Stimulated activated naive CD8-positive, alpha-beta T cell treated with anti-CD3 and anti-CD28 coated beads, Interleukin-15, Interleukin-2, amounts not matched to agents 100 ng/mL and 50 ng/mL, for 24 hours (primary cell): ENCODE results near the gene DNAJC21.
"Not testable (repeated sequence)": the region's sequence is repeated elsewhere in the genome, so short reads cannot be mapped to it uniquely, and the experiment has no call there.

Experiments
- H3K27ac Mint-ChIP-seq: one replicate; pipeline ENCODE4 v1.8.0; 2021; ENCODE audit warnings: mild to moderate bottlenecking, mixed read lengths
- H3K27me3 Mint-ChIP-seq: one replicate; pipeline ENCODE4 v1.8.0; 2021; ENCODE audit warnings: mixed read lengths
- H3K36me3 Mint-ChIP-seq: one replicate; pipeline ENCODE4 v1.8.0; 2021; ENCODE audit warnings: low read depth, mixed read lengths
- H3K4me1 Mint-ChIP-seq: one replicate; pipeline ENCODE4 v1.8.0; 2021; ENCODE audit warnings: low read depth, mixed read lengths
- H3K4me3 Mint-ChIP-seq: one replicate; pipeline ENCODE4 v1.8.0; 2021; ENCODE audit warnings: mild to moderate bottlenecking, mixed read lengths
- H3K9me3 Mint-ChIP-seq: one replicate; pipeline ENCODE4 v1.8.0; 2021; ENCODE audit warnings: mixed read lengths

DNAJC21 gene

DNA sequence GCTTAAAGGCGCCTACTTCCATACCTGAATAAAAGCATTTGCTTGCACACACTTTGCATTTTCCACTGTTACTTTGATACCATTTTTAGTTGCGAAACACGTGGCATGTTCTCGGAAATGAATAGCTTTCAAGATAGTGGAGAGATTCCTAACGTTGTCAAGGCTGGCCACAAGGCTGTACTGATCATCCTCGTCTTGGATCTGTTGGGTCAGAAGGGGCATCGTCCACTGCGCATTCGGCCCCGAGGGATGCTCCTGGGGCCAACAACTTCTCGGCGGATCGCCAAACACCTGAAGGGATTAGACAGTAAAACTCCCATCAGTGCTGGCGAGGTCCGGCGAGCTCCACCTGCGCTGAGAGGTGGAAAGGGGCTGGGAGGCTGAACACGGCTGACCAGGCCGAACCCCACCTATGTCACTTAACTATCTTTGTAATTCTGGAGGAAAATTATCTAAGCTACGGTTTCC, 14.7 kb upstream of the DNAJC21 start:
- peaks cover 44% of the 10 kb centered on the region for H3K4me1 Mint-ChIP-seq

DNA sequence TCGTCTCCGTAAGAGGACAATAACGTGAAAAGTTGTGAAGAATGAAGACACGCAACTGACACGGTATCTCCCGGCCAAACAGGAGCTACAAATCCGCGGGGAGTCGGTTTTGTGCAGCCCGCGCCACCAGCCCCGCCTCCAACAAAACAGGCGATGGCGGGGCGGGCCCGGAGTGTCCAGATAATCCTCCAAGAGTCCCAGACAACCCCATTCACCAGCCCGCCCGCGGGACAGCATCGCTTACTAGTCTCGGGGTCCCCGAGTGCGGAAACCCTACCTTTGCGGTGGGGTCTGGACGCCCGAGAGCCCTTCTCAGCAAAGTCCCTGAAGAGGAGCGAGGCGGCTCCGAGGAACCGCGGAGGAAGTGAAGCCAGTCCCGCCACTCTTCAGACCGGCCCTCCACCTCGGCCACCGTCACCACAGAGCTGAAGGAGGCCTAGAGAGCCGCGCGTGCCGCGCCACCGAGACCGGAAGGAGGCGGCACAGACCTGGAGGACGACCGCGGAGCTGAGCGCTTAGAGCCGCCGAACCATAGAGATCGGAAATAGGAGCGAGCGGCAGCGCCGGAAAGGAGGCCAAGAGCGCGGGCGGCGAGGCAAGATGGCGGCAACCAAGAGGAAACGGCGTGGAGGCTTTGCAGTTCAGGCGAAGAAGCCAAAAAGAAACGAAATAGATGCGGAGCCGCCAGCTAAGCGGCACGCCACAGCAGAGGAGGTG, 14.1 kb upstream of the DNAJC21 start, which contains the start of the genes BRIX1 and RAD1:
TSS of gene BRIX1 (plus strand) at position 573 of the 717 bp plus-strand sequence. CDS start at position 601, 28 bp downstream.
TSS of gene RAD1 (minus strand) at position 366 of the 717 bp plus-strand sequence. CDS start 612 bp downstream, outside the sequence.
- H3K36me3 Mint-ChIP-seq = peaks cover 59% of the 10 kb centered on the region
- peak within 1 kb of the TSS; percentile 45 for H3K27ac Mint-ChIP-seq
- no peaks in the 10 kb centered on the region for H3K27me3 Mint-ChIP-seq
- H3K9me3 Mint-ChIP-seq = no peaks in the 10 kb centered on the region
- no peak within 1 kb of the TSS for H3K4me3 Mint-ChIP-seq
- H3K4me1 Mint-ChIP-seq = peaks cover 45% of the 10 kb centered on the region

More for the DNA sequence above, 14.7 kb upstream of the DNAJC21 start:
- Mint-ChIP-seq H3K27me3 (no peaks in the 10 kb centered on the region), H3K27ac (no peak overlapping the region), H3K36me3 (peaks cover 59% of the 10 kb centered on the region), H3K9me3 (no peaks in the 10 kb centered on the region), H3K4me3 (no peak overlapping the region)

DNA sequence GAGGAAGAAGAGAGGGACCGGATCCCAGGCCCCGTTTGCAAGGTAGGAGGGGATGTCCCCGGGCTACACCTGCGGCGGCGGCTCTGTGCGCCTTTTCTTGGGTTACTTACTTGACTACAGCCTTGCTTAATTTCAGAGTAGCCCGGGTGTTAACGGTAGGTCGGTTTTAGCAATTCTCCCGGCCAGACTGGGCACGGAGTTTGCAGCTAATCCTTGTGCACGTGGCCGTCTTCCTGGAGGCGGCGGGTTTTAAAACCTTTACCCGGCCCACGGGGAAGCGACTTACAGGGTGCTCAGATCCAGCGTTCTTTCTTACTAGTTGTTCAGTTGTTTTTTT, 13.5 kb upstream of the DNAJC21 start:
- H3K4me1 Mint-ChIP-seq = peaks cover 48% of the 10 kb centered on the region
- H3K9me3 Mint-ChIP-seq = no peaks in the 10 kb centered on the region
- H3K4me3 Mint-ChIP-seq = no peak overlapping the region
- no peak overlapping the region for H3K27ac Mint-ChIP-seq
- H3K36me3 Mint-ChIP-seq = peaks cover 62% of the 10 kb centered on the region
- H3K27me3 Mint-ChIP-seq = no peaks in the 10 kb centered on the region

DNA sequence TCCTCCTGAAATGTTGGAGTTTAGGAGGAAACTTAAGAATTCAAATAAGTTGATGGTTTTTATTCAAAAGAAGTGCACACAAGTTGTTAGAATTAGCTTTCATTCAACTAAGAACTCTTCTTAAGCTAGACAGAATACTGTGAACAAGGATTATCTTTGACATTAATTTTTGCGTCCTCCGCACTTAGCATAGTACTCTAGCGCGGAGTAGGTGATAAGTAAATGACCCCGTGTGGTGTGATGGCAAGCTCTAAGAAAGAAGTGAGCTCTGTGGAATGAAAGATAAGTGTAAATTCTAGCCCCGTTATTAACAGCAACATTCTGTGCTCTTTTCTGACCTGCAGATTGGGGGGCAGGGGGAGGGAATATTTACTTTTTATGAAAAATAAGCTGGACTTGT, 12.8 kb upstream of the DNAJC21 start:
- no peaks in the 10 kb centered on the region for H3K27me3 Mint-ChIP-seq
- H3K4me3 Mint-ChIP-seq = no peak overlapping the region
- no peak overlapping the region for H3K27ac Mint-ChIP-seq
- peaks cover 53% of the 10 kb centered on the region for H3K4me1 Mint-ChIP-seq
- peaks cover 60% of the 10 kb centered on the region for H3K36me3 Mint-ChIP-seq
- no peaks in the 10 kb centered on the region for H3K9me3 Mint-ChIP-seq

DNA sequence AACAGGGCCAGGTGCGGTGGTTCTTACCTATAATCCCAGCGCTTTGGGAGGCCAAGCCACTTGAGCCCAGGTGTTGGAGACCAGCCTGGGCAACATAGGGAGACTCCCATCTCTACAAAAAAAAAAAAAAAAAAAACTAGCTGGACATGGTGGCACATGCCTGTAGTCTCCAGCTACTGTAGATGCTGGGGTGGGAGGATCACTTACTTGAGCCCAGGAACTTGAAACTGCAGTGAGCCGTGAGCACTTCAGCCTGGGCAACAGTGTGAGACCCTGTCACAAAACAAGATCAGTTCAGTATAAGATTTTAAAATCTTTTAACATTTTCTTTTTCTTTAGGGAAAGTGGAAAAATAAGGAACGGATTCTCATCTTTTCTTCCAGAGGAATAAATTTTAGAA, 11.3 kb upstream of the DNAJC21 start:
- Mint-ChIP-seq H3K4me1 (peaks cover 58% of the 10 kb centered on the region), H3K27ac (peak overlapping the region; percentile 81), H3K27me3 (no peaks in the 10 kb centered on the region), H3K36me3 (peaks cover 60% of the 10 kb centered on the region), H3K4me3 (no peak overlapping the region), H3K9me3 (no peaks in the 10 kb centered on the region)

DNA sequence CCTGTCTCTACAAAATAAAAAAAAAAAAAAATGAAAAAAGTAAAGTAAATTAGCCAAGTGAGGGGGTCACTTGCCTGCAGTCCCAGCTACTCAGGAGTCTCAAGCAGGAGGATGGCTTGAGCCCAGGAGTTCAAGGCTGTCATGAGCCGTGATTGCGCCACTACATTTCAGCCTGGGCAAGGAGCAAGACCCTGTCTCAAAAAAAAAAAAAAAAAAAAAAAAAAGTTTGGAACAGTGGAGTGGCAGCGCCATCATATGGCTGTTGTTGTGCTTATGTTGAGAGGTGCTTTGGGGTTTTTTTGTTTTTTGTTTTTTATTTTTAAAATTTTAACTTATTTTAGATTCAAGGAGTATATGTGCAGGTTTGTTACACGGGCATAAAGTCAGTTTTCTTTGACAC, 10.3 kb upstream of the DNAJC21 start:
- Mint-ChIP-seq H3K4me1 (peaks cover 58% of the 10 kb centered on the region), H3K27ac (no peak overlapping the region), H3K4me3 (no peak overlapping the region), H3K9me3 (no peaks in the 10 kb centered on the region), H3K27me3 (no peaks in the 10 kb centered on the region), H3K36me3 (peaks cover 58% of the 10 kb centered on the region)

DNA sequence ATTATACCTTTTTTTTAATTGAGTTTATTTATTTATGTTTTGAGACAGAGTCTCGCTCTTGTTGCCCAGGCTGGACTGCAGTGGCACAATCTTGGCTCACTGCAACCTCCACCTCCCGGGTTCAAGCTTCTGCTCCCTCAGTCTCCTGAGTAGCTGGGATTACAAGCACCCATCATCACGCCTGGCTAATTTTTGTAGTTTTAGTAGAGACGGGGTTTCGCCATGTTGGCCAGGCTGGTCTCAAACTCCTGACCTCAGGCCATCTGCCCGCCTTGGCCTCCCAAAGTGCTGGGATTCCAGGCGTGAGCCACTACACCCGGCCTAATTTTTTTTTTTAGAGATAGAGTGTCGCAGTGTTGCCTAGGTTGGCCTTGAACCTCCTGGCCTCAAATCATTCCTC, 6.1 kb upstream of the DNAJC21 start:
- not testable (repeated sequence) for H3K9me3 Mint-ChIP-seq, H3K27me3 Mint-ChIP-seq, H3K4me3 Mint-ChIP-seq
- H3K27ac Mint-ChIP-seq = peak overlapping the region; percentile 87
- peaks cover 56% of the 10 kb centered on the region for H3K4me1 Mint-ChIP-seq
- H3K36me3 Mint-ChIP-seq = peaks cover 68% of the 10 kb centered on the region

DNA sequence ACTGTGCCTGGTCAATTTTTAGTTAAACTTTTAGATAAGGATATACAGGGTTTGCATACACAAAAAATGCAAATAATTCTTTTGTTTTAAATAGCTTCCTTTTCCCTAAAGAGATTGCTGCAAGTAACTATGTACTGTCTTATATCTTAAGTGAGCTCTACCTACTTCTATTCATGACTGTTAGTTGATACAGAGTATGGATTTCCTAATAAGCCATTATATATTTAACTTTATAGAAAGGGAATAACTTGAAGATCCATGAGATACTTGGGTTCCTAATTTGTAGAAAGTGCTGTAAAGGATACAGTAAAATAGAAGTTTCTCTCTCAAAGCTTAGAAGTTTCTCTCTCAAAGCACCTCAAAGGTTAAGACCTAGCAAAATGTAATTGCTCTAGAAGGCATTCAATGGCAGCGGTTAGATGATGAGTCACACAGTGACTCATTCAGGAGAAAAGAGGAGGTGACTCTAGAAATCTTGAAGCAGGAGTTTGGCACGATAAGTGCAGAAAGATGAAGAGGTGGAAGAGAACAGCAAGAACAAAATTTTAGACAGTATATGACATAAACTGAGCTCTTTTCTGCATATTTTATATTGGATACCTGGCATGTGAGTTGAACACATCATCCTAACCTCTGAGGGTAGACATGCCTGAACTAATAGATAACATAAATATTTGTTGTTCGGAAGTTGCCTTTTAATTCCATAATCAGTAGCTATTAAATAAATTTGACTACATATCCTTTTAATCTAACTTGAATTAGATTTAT, 5.5 kb upstream of the DNAJC21 start:
- no peaks in the 10 kb centered on the region for H3K27me3 Mint-ChIP-seq
- H3K4me3 Mint-ChIP-seq = peak overlapping the region; percentile 66
- H3K36me3 Mint-ChIP-seq = peaks cover 64% of the 10 kb centered on the region
- H3K9me3 Mint-ChIP-seq = no peaks in the 10 kb centered on the region
- H3K4me1 Mint-ChIP-seq = peaks cover 58% of the 10 kb centered on the region
- peak overlapping the region; percentile 87 for H3K27ac Mint-ChIP-seq

DNA sequence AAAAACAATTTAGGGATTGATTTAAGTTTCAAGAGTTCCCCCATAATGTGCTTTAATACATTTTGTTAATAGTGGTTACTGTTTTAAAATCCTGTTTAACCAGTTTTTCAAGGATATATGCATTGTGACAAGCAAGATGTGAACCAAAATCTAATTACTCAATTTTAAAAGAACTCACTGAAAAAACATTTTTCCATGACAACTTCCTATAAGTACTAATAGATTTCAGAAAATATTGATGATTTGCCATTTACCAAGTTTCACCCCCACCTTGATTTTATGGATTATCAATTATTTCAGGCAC, 4.9 kb upstream of the DNAJC21 start:
- Mint-ChIP-seq H3K4me1 (peaks cover 62% of the 10 kb centered on the region), H3K9me3 (no peaks in the 10 kb centered on the region), H3K27ac (peak overlapping the region; percentile 42), H3K36me3 (peaks cover 68% of the 10 kb centered on the region), H3K4me3 (peak overlapping the region; percentile 24), H3K27me3 (no peaks in the 10 kb centered on the region)

DNA sequence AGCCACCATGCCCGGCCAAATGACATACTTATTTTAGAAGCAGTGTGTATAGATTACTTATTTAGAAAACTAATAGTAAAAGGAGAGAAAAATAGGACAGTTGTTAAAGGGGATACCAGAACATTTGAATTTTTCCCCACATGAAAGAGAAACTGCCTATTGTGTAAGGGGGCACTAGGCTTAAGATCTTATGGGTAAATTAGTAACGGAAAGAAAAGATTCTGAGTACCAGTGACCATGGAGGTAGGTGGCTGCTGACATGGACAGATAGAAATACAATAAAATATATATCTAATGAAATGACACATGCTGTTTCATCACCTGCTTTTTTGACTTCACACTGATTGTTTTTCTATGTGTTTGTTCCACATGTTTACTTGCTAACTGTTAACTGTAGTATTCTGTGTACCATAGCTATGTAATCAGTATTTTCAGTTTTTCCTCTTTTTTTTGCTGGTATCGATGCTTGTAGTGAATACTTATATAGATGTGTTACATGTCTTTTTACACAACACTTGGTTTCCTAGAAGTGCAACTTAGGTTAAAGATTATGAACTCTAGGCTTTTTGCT, 3.0 kb upstream of the DNAJC21 start:
- Mint-ChIP-seq H3K4me1 (peaks cover 64% of the 10 kb centered on the region), H3K9me3 (no peaks in the 10 kb centered on the region)

DNA sequence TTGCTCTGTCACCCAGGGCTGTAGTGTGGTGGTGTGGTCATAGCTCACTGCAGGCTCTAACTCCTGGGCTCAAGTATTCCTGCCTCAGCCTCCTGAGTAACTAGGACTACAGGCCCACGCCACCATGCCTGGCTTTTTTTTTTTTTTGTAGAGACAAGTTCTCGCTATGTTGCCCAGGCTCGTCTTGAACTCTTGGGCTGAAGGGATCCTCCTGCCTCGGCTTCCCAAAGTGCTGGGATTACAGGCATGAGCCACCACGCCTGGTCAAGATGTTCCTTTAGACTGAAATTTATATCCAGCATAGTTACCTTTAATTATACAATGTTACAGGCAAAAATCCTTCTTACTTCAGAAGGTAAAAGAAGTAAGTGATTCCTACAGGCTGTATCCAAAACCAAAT, 1.6 kb upstream of the DNAJC21 start:
- Mint-ChIP-seq H3K27me3 (no peaks in the 10 kb centered on the region), H3K9me3 (no peaks in the 10 kb centered on the region), H3K27ac (no peak overlapping the region), H3K4me3 (no peak overlapping the region), H3K4me1 (peaks cover 61% of the 10 kb centered on the region), H3K36me3 (peaks cover 55% of the 10 kb centered on the region)

More for the DNA sequence above, 3.0 kb upstream of the DNAJC21 start:
- H3K27me3 Mint-ChIP-seq = no peaks in the 10 kb centered on the region
- no peak overlapping the region for H3K4me3 Mint-ChIP-seq
- peaks cover 60% of the 10 kb centered on the region for H3K36me3 Mint-ChIP-seq
- H3K27ac Mint-ChIP-seq = peak overlapping the region; percentile 55

DNA sequence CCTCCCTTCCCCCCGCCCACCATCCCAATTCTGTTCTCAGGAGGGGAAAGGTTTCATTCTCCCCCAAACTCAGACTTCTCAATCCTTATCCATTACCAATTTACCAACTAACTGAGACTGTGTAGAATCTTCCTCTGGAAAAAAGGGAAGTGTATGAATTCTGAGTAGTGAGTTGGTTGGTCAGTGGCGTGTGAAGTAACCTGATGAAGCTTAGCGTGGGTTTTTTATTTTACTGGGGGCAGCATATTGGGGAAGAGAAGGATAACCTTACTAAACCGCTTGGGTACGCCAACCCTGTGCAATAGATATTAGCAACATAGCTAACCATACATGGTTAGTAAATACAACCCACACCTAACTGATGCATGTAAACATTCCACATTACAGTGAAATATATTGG, 1.1 kb upstream of the DNAJC21 start:
- Mint-ChIP-seq H3K4me1 (peaks cover 59% of the 10 kb centered on the region), H3K27ac (no peak overlapping the region)

DNA sequence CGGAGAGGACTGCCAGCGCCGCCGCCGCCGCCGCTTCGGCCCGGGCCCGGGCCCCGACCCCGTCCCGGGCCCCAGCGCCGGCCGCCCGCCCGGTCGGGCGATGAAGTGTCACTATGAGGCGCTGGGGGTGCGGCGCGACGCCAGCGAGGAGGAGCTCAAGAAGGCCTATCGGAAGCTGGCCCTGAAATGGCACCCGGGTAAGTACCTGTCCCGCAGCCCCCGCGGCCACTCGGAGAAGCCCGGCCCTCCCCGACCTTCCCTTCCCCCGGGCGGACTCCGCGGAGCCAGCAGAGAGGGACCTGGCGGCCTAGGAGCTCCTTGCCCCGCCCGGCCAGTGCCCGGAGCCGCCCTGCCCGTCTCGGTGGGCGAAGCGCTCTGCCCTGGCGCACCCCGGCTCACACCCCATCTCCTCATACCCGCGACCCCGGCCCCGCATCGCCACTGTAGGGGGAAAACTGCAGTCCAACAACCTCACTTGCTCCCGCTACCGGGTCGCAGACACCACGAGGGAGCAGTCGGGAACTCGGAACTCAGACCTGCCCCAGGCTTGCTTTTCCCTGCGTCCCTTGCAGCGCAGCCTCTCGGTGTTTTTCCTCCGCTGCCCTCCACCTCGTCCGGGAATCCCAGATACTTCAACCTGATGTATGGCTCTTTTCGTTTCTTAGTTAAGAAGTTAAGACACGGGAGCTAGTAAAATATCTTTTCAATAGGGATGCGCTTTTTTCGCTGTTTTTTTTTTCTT, 532 bp downstream of the DNAJC21 start:
- H3K4me1 Mint-ChIP-seq = peaks cover 44% of the 10 kb centered on the region

More for the DNA sequence above, 1.1 kb upstream of the DNAJC21 start:
- Mint-ChIP-seq H3K4me3 (peak overlapping the region; percentile 20), H3K36me3 (peaks cover 54% of the 10 kb centered on the region), H3K9me3 (no peaks in the 10 kb centered on the region), H3K27me3 (no peaks in the 10 kb centered on the region)

DNA sequence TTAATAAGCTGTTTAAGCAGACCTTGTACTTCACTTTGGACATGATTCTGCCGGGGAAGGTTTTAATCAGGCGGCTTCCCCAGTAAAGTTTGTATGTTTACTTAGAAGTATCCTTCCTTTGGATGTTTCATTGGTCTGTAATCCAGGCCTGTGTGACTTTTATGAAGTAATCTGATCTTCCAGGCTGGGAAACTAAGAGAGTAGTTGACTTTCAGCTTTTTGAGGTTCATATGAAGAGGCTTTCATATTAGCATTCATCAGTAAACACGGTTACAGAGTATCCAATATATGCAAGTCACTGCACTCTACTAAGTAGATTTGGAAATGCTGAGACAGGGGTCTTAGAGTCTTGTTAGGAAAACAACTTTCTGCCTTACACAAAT, 1.1 kb downstream of the DNAJC21 start:
- no peaks in the 10 kb centered on the region for H3K9me3 Mint-ChIP-seq
- H3K4me1 Mint-ChIP-seq = peaks cover 43% of the 10 kb centered on the region
- H3K27me3 Mint-ChIP-seq = no peaks in the 10 kb centered on the region
- H3K36me3 Mint-ChIP-seq = peaks cover 51% of the 10 kb centered on the region
- H3K4me3 Mint-ChIP-seq = peak overlapping the region; percentile 91
- peak overlapping the region; percentile 94 for H3K27ac Mint-ChIP-seq

More for the DNA sequence above, 532 bp downstream of the DNAJC21 start:
- Mint-ChIP-seq H3K27ac (peak overlapping the region; percentile 94), H3K36me3 (peaks cover 51% of the 10 kb centered on the region), H3K9me3 (no peaks in the 10 kb centered on the region), H3K27me3 (no peaks in the 10 kb centered on the region), H3K4me3 (peak overlapping the region; percentile 91)
